Right forelimb (tissue), 1 donor: ENCODE results near the gene CFAP74.
A peak's percentile ranks its signal among the peaks of the same experiment; 100 is the strongest.

Source experiments
- DNase-seq: peaks from one replicate; pipeline ENCODE4 v3.0.0-alpha.2; 2018

CFAP74 gene

GRCh38 chr1:1925437-1926345 lies 77.9 kb downstream of the CFAP74 start:
- no peak for DNase-seq

- DNase-seq, result no peak
Observed at GRCh38 chr1:1924849-1925248, 78.7 kb downstream of the CFAP74 start.

- peak; percentile 61 for DNase-seq
Observed at GRCh38 chr1:1924386-1924785, 79.2 kb downstream of the CFAP74 start.

GRCh38 chr1:1922956-1923833 lies 80.4 kb downstream of the CFAP74 start:
- DNase-seq, result peak; percentile 40

GRCh38 chr1:1922702-1922955 lies 81.0 kb downstream of the CFAP74 start:
- peak; percentile 42 for DNase-seq

GRCh38 chr1:1921901-1922701 lies 81.5 kb downstream of the CFAP74 start:
- peak; percentile 42 for DNase-seq

- DNase-seq, result peak; percentile 39
Observed at GRCh38 chr1:1921459-1921862, 82.1 kb downstream of the CFAP74 start.

GRCh38 chr1:1920608-1921458 lies 82.8 kb downstream of the CFAP74 start:
- peak; percentile 46 for DNase-seq

- DNase-seq, result peak; percentile 38
Observed at GRCh38 chr1:1920057-1920607, 83.5 kb downstream of the CFAP74 start.

GRCh38 chr1:1919304-1920056 lies 84.1 kb downstream of the CFAP74 start:
- peak; percentile 97 for DNase-seq

- no peak for DNase-seq
Observed at GRCh38 chr1:1918901-1919303, 84.7 kb downstream of the CFAP74 start, which contains the start of gene TMEM52. TMEM52 (minus strand) TSS chr1:1919279; CDS start chr1:1919265, 14 bp downstream.

- peak; percentile 38 for DNase-seq
Observed at GRCh38 chr1:1917995-1918900, 85.3 kb downstream of the CFAP74 start.

GRCh38 chr1:1917304-1917976 lies 86.1 kb downstream of the CFAP74 start:
- DNase-seq, result no peak

- DNase-seq, result peak; percentile 42
Observed at GRCh38 chr1:1916851-1917251, 86.7 kb downstream of the CFAP74 start.

- no peak for DNase-seq
Observed at GRCh38 chr1:1915911-1916840, 87.4 kb downstream of the CFAP74 start.

- DNase-seq, result peak; percentile 44
Observed at GRCh38 chr1:1914971-1915692, 88.5 kb downstream of the CFAP74 start, which contains the start of gene CALML6. CALML6 (plus strand) TSS chr1:1915260; CDS start chr1:1915281, 21 bp downstream.
